ENCODE measurements around the gene RPS24. TPM values are rescaled to one million over a fixed set of nuclear protein-coding genes. Genes with fewer than 3 reads are reported as not detected.
"Not testable (repeated sequence)": the region's sequence is repeated elsewhere in the genome, so short reads cannot be mapped to it uniquely, and the experiment has no call there.

The RPS24 gene
- total RNA-seq, 1 donor from 2014 or later, result 1,022 TPM

GRCh38 chr10:77993620-77994019, 40.0 kb upstream of the RPS24 start:
- TF ChIP-seq CTCF (IDR thresholded peaks at IDR 0.05), result no peak
- no peak for DNase-seq (ENCODE audit: extremely low spot score, unreplicated experiment)
- Mint-ChIP-seq H3K36me3 (ENCODE audit: unreplicated experiment) (peaks cover 63% of the 10 kb centered on the region), H3K27ac (ENCODE audit: unreplicated experiment) (no peak overlapping the region), H3K27me3 (ENCODE audit: unreplicated experiment) (no peaks in the 10 kb centered on the region), H3K4me3 (ENCODE audit: unreplicated experiment) (no peak overlapping the region), H3K4me1 (ENCODE audit: unreplicated experiment) (no peaks in the 10 kb centered on the region), H3K9me3 (ENCODE audit: unreplicated experiment) (no peaks in the 10 kb centered on the region)

DNA sequence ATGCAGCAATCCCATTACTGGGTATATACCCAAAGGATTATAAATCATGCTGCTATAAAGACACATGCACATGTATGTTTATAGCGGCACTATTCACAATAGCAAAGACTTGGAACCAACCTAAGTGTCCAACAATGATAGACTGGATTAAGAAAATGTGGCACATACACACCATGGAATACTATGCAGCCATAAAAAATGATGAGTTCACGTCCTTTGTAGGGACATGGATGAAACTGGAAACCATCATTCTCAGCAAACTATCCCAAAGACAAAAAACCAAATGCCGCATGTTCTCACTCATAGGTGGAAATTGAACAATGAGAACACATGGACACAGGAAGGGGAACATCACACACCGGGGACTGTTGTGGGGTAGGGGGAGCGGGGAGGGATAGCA, 34.9 kb upstream of the RPS24 start:
- not testable (repeated sequence) for H3K27me3 Mint-ChIP-seq (ENCODE audit: unreplicated experiment); H3K4me1 Mint-ChIP-seq (ENCODE audit: unreplicated experiment); H3K9me3 Mint-ChIP-seq (ENCODE audit: unreplicated experiment); DNase-seq (ENCODE audit: extremely low spot score, unreplicated experiment); H3K4me3 Mint-ChIP-seq (ENCODE audit: unreplicated experiment); H3K27ac Mint-ChIP-seq (ENCODE audit: unreplicated experiment)
- peaks cover 59% of the 10 kb centered on the region for H3K36me3 Mint-ChIP-seq (ENCODE audit: unreplicated experiment)

GRCh38 chr10:78000206-78000605, 33.5 kb upstream of the RPS24 start:
- Mint-ChIP-seq H3K27ac (ENCODE audit: unreplicated experiment) (no peak overlapping the region), H3K4me1 (ENCODE audit: unreplicated experiment) (no peaks in the 10 kb centered on the region), H3K9me3 (ENCODE audit: unreplicated experiment) (no peaks in the 10 kb centered on the region), H3K4me3 (ENCODE audit: unreplicated experiment) (no peak overlapping the region), H3K27me3 (ENCODE audit: unreplicated experiment) (no peaks in the 10 kb centered on the region), H3K36me3 (ENCODE audit: unreplicated experiment) (peaks cover 60% of the 10 kb centered on the region)
- no peak for DNase-seq (ENCODE audit: extremely low spot score, unreplicated experiment)
- TF ChIP-seq CTCF (IDR thresholded peaks at IDR 0.05), result no peak

DNA sequence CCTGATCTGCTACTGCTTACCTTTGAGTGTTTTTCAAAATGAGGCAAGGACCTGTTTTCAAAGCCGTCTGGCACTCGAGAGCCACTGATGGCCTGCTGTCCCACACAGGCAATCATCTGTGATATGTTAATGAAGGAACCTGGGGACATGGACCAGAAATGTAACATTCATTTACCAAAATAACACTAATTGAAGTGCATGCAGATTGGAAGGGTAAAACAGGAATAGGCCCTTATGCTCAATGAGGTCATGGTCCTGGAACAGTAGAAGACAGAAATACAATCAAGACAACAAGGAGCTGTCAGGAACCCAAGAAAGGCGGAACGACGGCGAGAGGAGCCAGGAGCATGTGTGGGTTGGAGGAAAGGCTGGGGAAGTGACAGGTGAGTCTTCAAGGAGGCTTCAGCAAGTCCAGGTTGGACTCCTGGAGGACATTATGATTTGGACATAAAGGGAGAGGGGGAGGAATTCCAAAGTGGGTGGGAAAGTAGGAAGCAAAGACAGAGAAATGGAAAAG, 32.6 kb upstream of the RPS24 start:
- no peaks in the 10 kb centered on the region for H3K4me1 Mint-ChIP-seq (ENCODE audit: unreplicated experiment)
- H3K27ac Mint-ChIP-seq (ENCODE audit: unreplicated experiment), result no peak overlapping the region
- no peak for TF ChIP-seq CTCF (IDR thresholded peaks at IDR 0.05)
- peaks cover 62% of the 10 kb centered on the region for H3K36me3 Mint-ChIP-seq (ENCODE audit: unreplicated experiment)
- H3K9me3 Mint-ChIP-seq (ENCODE audit: unreplicated experiment), result no peaks in the 10 kb centered on the region
- DNase-seq (ENCODE audit: extremely low spot score, unreplicated experiment), result no peak
- H3K4me3 Mint-ChIP-seq (ENCODE audit: unreplicated experiment), result no peak overlapping the region
- H3K27me3 Mint-ChIP-seq (ENCODE audit: unreplicated experiment), result no peaks in the 10 kb centered on the region

DNA sequence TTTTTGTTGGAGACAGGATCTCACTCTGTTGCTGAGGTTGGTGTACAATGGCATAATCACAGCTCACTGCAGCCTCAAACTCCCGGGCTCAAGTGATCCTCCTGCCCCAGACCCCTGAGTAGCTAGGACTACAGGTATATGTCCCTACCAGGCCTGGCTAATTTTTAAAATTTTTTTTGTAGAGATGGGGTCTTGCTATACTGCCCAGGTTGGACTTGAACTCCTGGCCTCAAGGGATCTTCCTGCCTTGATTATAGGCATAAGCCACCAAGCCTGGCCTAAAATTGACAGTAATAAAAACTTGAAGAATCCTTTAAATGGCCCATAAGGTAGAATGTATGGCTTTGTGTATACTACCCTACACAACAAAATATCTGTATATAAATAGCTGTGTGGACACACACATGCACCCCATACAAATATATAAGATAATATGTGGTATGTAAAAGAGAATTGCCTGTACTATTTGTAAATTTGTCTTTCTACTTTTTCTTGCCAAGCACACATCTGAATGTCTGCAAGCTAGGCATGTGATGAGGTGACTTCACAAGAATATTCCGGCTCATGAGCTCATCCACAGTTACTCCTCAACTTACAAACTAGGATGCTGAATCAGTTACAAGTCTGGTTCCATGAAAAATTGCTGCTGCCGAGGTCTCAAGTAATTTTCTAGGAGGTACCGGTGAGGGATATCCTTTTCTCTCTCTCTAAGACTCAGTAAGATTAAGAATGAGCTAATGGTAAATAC, 30.9 kb upstream of the RPS24 start:
- no peak for DNase-seq (ENCODE audit: extremely low spot score, unreplicated experiment)
- no peak overlapping the region for H3K27ac Mint-ChIP-seq (ENCODE audit: unreplicated experiment)
- H3K36me3 Mint-ChIP-seq (ENCODE audit: unreplicated experiment), result peaks cover 64% of the 10 kb centered on the region
- no peak overlapping the region for H3K4me3 Mint-ChIP-seq (ENCODE audit: unreplicated experiment)
- H3K27me3 Mint-ChIP-seq (ENCODE audit: unreplicated experiment), result no peaks in the 10 kb centered on the region
- no peaks in the 10 kb centered on the region for H3K9me3 Mint-ChIP-seq (ENCODE audit: unreplicated experiment)
- no peak for TF ChIP-seq CTCF (IDR thresholded peaks at IDR 0.05)
- no peaks in the 10 kb centered on the region for H3K4me1 Mint-ChIP-seq (ENCODE audit: unreplicated experiment)
